Smooth muscle cell (in vitro differentiated cells): ENCODE results near the gene GRIA1. TPM values are rescaled to one million over a fixed set of nuclear protein-coding genes. Genes with fewer than 3 reads are reported as not detected.

Experiments
- DNase-seq: peaks from one replicate; lab custom pipeline; 2025; ENCODE audit not compliant: unreplicated experiment; lab: John Stamatoyannopoulos, UW
- H2AFZ ChIP-seq: fragments of 200-600 bp; sonication (generic); 2 replicates; pipeline ENCODE4 v1.6.0; 2016; ENCODE audit warnings: antibody characterized with exemption, low read depth, mild to moderate bottlenecking
- H3F3A ChIP-seq: fragments of 200-600 bp; sonication (generic); 2 replicates; pipeline ENCODE4 v1.6.0; 2017; ENCODE audit warnings: antibody characterized with exemption, low read depth
- H3K27ac ChIP-seq: fragments of 200-600 bp; sonication (generic); 2 replicates; pipeline ENCODE4 v1.5.1; 2016; ENCODE audit warnings: low read depth, mild to moderate bottlenecking
- H3K27me3 ChIP-seq: fragments of 200-600 bp; sonication (generic); 2 replicates; pipeline ENCODE4 v1.6.1; 2016; ENCODE audit warnings: low read depth, mild to moderate bottlenecking
- H3K36me3 ChIP-seq: fragments of 200-600 bp; sonication (generic); 2 replicates; pipeline ENCODE4 v1.5.1; 2016; ENCODE audit warnings: low read depth
- H3K4me1 ChIP-seq: fragments of 200-600 bp; sonication (generic); 2 replicates; pipeline ENCODE4 v1.5.1; 2016; ENCODE audit warnings: low read depth
- H3K4me2 ChIP-seq: fragments of 200-600 bp; sonication (generic); 2 replicates; pipeline ENCODE4 v1.6.0; 2016; ENCODE audit warnings: mild to moderate bottlenecking
- H3K4me3 ChIP-seq: fragments of 200-600 bp; sonication (generic); 2 replicates; pipeline ENCODE4 v1.5.1; 2016; ENCODE audit warnings: mild to moderate bottlenecking
- H3K79me2 ChIP-seq: fragments of 200-600 bp; sonication (generic); 2 replicates; pipeline ENCODE4 v1.6.0; 2016; ENCODE audit warnings: low read depth, mild to moderate bottlenecking
- H3K9ac ChIP-seq: fragments of 200-600 bp; sonication (generic); 2 replicates; pipeline ENCODE4 v1.6.0; 2016; ENCODE audit warnings: low read depth
- H3K9me3 ChIP-seq: fragments of 200-600 bp; sonication (generic); replicated peaks from 2 replicates; pipeline ENCODE4 v1.5.1; 2016; ENCODE audit warnings: low read depth
- H4K20me1 ChIP-seq: fragments of 200-600 bp; sonication (generic); 2 replicates; pipeline ENCODE4 v1.6.0; 2016; ENCODE audit warnings: low read depth
- WGBS: methylation state at CpG from one replicate; pipeline ENCODE4 v1.1.7; 2016; ENCODE audit warnings: low lambda C conversion rate; 5-methylcytosine and 5-hydroxymethylcytosine counted together
- polyA plus RNA-seq: library from polyadenylated mRNA; unstranded; fragments of >200 nt; fragmentation: Nextera tagmentation; extraction: Ambion mirVana; gene quantifications from 2 replicates; pipeline ENCODE4 v1.2.1, GENCODE V29; 2016
- total RNA-seq: library from RNA; depleted of rRNA; stranded (reverse); fragments of >200 nt; gene quantifications from 2 replicates; pipeline ENCODE4 v1.2.3, GENCODE V29; 2014
- TF ChIP-seq, protein P1 (sequence below): fragments of 200-600 bp; sonication (generic); IDR thresholded peaks from 2 replicates; pipeline ENCODE4 v1.5.1; 2017; ENCODE audit warnings: borderline replicate concordance, mild to moderate bottlenecking, antibody characterized with exemption; ENCODE audit not compliant: insufficient read depth, poor library complexity, severe bottlenecking

GRIA1 gene
- total and polyA plus RNA-seq, 2 experiments from 2014 or later: 0.17 to 0.94 TPM

DNA sequence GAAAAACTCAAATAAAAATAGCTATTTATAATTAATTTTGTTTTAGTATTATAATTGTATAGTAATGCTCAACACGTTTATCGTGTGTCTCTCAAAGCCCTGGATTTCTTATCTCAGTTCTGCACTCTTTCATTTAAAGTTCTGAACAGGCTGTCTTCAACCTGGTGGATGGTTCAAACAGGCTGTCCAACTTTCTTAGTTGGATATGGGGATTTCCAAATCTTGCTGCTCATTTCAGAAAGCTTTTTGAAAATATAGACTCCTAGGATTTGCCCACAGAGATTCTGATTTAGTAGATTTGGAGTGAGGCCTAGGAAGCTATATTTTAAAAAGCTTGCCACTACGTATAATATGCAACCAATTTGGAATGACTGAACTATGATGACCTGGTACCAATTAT is 120.3 kb downstream of the GRIA1 start:
- H4K20me1 ChIP-seq: no peaks in the 10 kb centered on the region
- H3K4me1 ChIP-seq: no peaks in the 10 kb centered on the region
- no peak overlapping the region for H3K9ac ChIP-seq
- H3K79me2 ChIP-seq: no peaks in the 10 kb centered on the region
- H3K27me3 ChIP-seq: no peaks in the 10 kb centered on the region
- no peaks in the 10 kb centered on the region for H3K9me3 ChIP-seq
- H3F3A ChIP-seq: no peaks in the 10 kb centered on the region
- no peak overlapping the region for H2AFZ ChIP-seq
- no peak overlapping the region for H3K4me2 ChIP-seq
- H3K36me3 ChIP-seq: no peaks in the 10 kb centered on the region
- no peak for DNase-seq
- no peak overlapping the region for H3K27ac ChIP-seq
- TF ChIP-seq, protein P1, sequence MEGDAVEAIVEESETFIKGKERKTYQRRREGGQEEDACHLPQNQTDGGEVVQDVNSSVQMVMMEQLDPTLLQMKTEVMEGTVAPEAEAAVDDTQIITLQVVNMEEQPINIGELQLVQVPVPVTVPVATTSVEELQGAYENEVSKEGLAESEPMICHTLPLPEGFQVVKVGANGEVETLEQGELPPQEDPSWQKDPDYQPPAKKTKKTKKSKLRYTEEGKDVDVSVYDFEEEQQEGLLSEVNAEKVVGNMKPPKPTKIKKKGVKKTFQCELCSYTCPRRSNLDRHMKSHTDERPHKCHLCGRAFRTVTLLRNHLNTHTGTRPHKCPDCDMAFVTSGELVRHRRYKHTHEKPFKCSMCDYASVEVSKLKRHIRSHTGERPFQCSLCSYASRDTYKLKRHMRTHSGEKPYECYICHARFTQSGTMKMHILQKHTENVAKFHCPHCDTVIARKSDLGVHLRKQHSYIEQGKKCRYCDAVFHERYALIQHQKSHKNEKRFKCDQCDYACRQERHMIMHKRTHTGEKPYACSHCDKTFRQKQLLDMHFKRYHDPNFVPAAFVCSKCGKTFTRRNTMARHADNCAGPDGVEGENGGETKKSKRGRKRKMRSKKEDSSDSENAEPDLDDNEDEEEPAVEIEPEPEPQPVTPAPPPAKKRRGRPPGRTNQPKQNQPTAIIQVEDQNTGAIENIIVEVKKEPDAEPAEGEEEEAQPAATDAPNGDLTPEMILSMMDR: no peak
- WGBS: 68% methylated on average over 3 of the region's 3 CpGs
- H3K4me3 ChIP-seq: no peak overlapping the region

DNA sequence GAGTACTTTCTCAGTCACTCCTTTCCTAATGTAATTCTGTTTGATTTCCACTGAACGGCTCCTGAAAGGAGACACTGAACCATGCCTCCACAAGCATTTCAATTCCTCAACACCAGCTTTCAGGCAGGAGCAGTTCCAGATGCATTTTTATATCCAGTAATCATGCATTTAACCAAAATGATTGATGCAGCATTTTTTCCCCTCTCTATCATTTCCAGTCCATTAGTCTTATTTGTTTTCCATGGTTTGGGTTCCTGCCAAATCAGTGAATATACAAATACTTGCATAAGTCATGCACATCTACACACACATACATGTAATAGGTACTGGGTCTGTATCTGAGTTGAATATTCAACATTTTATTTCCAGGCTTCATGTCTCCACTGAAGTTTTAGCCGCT is 122.7 kb downstream of the GRIA1 start:
- H3K27ac ChIP-seq: no peak overlapping the region
- H3K4me2 ChIP-seq: no peak overlapping the region
- H3F3A ChIP-seq: no peaks in the 10 kb centered on the region
- no peak overlapping the region for H3K4me3 ChIP-seq
- H2AFZ ChIP-seq: no peak overlapping the region
- H3K9me3 ChIP-seq: no peaks in the 10 kb centered on the region
- no peaks in the 10 kb centered on the region for H3K79me2 ChIP-seq
- H3K4me1 ChIP-seq: no peaks in the 10 kb centered on the region
- WGBS: 91% methylated on average over 2 of the region's 2 CpGs
- TF ChIP-seq, protein P1: no peak
- H3K9ac ChIP-seq: no peak overlapping the region
- DNase-seq: no peak
- no peaks in the 10 kb centered on the region for H4K20me1 ChIP-seq
- H3K27me3 ChIP-seq: no peaks in the 10 kb centered on the region
- H3K36me3 ChIP-seq: no peaks in the 10 kb centered on the region

DNA sequence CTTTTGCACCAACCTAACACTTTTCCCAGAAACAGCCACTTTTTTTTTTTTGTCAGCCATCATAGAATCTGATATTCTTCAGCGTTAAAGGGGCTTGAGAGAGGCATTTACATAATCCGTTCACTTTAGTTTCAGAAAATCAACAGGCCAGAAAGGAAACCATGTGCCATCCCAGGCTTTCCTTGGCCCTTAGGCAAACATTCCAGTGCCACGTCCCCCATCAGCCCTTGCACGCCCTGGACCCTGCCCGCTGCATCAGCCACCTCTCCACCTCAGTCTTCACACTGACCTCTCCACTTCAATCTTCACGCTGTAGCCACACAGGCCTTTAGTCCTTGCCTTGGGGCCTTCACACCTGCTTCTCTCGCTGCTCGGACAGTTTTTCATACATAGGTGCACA is 123.2 kb downstream of the GRIA1 start:
- no peaks in the 10 kb centered on the region for H3K36me3 ChIP-seq
- 92% methylated on average over 8 of the region's 8 CpGs for WGBS
- no peak overlapping the region for H3K4me3 ChIP-seq
- no peak overlapping the region for H3K9ac ChIP-seq
- H3K27me3 ChIP-seq: no peaks in the 10 kb centered on the region
- no peak overlapping the region for H2AFZ ChIP-seq
- H3F3A ChIP-seq: no peaks in the 10 kb centered on the region
- no peak overlapping the region for H3K27ac ChIP-seq
- no peaks in the 10 kb centered on the region for H3K4me1 ChIP-seq
- DNase-seq: no peak
- no peak overlapping the region for H3K4me2 ChIP-seq
- no peaks in the 10 kb centered on the region for H3K9me3 ChIP-seq
- TF ChIP-seq, protein P1: no peak
- no peaks in the 10 kb centered on the region for H4K20me1 ChIP-seq
- no peaks in the 10 kb centered on the region for H3K79me2 ChIP-seq

DNA sequence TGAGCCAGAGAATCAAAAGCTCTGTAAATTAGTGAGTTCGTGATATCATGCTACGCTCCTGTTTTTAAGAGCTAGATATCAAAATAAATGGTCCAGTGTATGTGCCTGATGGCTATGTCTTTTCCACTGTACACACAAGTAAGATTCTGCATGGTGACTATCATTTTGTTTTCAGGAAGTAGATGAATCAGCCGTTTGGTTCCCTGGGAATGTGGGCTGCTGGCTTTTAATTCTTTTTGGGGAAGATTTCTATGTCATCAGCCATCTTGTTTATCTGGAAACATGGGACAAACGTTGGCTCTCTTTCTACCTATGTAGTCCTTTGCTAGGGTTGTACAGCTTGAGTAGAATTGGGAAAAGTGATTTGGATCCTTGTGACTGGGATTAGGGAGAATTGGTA is 126.7 kb downstream of the GRIA1 start:
- Histone ChIP-seq H3K9ac (no peak overlapping the region), H4K20me1 (no peaks in the 10 kb centered on the region), H3K79me2 (no peaks in the 10 kb centered on the region), H3K9me3 (no peaks in the 10 kb centered on the region), H3K4me3 (no peak overlapping the region), H2AFZ (peak overlapping the region; percentile 15), H3K27me3 (no peaks in the 10 kb centered on the region), H3K36me3 (no peaks in the 10 kb centered on the region), H3K4me2 (no peak overlapping the region), H3K4me1 (no peaks in the 10 kb centered on the region), H3F3A (peaks cover 3% of the 10 kb centered on the region), H3K27ac (no peak overlapping the region)
- TF ChIP-seq, protein P1: no peak
- 41% methylated on average over 4 of the region's 4 CpGs for WGBS
- DNase-seq: no peak
